ENCODE measurements around the gene EXOC6B.

The EXOC6B gene

DNA sequence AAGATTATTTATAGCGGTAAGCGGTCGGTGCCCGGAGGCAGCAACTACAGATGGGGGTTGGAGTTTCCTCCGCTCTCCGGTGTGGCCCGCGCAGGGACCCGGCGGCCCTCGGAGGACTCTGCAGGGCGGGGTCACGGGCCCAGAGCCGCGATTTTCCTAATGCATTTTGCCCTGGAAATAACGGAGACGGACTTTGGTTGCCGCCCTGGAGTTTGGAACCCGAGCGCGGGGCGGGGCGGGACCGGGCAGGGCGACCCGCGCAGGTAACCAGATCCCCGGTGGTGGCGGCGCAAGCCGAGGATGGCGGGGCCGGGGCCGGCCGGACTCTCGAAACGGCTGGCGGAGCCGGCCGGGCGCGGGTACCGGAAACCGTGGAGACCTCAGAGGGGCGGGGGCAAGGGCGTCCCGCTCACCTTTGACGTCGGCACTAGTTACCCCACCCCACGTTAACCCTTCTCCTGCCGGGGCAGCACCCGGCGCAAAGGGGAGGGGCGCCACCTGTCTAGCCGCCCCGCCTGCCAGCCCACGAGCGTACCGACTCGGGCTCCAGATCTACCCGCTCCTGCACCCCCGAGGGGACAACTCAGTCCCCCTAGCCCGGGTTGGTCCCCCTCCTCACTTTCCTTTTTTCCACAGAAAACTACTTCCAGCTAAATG, 681.1 kb downstream of the EXOC6B start:
- no peak for DNase-seq (ENCODE audit: low read depth)

GRCh38 chr2:72144274-72144631, 681.6 kb downstream of the EXOC6B start:
- no peak for DNase-seq (ENCODE audit: low read depth)

GRCh38 chr2:72143441-72144273, 682.2 kb downstream of the EXOC6B start:
- no peak for DNase-seq (ENCODE audit: low read depth)

- no peak for DNase-seq (ENCODE audit: low read depth)
Measured at GRCh38 chr2:72142570-72143440, 683.0 kb downstream of the EXOC6B start.

GRCh38 chr2:72141881-72142451, 683.9 kb downstream of the EXOC6B start:
- DNase-seq (ENCODE audit: low read depth) = no peak

DNA sequence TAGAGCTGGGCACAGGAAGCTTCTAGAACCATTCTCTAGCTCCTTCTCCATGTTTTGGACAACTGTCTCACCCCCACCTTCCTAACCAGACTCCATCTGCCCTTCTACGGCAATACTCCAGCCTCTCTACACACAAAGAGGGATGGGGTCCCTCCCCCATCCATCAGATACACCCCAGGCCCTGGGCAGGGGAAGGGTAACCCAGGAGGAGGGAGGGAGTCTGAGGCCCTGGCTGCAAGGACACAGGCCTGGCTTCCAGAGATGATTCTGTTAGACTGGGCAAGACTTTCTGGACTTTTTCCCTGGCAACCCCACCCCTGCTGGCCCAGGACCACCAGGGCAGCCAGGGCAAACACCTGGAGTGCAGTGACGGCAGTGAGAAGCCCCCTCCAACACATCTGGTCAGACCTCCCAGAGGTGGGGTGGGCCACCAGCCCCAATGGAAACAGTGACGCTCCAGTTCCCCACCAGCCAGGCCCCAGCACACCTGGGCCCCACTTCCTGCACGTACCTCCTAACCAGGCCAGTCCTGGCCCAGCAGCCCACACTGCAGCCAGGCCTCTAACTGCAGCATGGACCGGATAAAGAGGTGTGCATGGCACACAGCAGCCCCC, 684.7 kb downstream of the EXOC6B start:
- DNase-seq (ENCODE audit: low read depth) = no peak

DNA sequence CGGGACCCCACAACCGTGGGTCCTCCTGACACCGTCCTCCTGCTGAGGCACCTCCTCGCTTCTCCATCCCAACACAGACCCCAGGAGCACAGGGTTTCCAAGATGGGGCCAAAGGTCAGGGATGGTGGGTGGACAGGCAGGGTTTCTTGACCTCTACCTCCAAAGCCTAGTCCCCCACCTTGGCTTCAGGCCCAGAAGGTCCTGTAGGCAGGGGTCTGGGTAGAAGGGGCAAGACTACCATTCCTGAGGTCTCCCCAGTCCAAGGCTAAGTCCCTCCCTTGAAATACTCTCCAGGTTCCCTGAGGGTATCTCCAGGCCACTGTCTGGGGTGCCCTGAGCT, 685.2 kb downstream of the EXOC6B start:
- no peak for DNase-seq (ENCODE audit: low read depth)

- no peak for DNase-seq (ENCODE audit: low read depth)
Measured at GRCh38 chr2:72139874-72140620, 685.8 kb downstream of the EXOC6B start.

DNA sequence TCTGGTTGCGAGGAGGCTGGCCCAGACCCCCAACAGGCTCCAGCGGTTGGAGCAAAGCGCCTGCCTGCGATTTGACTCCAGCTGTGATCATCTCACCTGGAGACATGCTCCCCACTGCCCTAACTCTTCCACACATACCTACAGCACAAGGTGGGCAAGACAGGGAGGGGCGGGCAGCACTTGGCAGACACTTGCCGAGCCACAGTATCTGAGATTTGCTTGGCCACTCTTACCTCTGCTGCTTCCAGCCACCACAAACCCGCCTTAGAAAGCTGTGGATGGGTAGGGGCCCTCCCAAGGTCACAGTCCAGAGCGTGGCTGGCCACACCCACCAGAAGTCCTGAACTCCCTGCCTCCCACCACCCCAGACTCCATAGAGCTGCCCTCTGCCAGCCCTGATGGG, 686.4 kb downstream of the EXOC6B start:
- DNase-seq (ENCODE audit: low read depth) = no peak

GRCh38 chr2:72138921-72139381, 686.9 kb downstream of the EXOC6B start:
- no peak for DNase-seq (ENCODE audit: low read depth)

DNA sequence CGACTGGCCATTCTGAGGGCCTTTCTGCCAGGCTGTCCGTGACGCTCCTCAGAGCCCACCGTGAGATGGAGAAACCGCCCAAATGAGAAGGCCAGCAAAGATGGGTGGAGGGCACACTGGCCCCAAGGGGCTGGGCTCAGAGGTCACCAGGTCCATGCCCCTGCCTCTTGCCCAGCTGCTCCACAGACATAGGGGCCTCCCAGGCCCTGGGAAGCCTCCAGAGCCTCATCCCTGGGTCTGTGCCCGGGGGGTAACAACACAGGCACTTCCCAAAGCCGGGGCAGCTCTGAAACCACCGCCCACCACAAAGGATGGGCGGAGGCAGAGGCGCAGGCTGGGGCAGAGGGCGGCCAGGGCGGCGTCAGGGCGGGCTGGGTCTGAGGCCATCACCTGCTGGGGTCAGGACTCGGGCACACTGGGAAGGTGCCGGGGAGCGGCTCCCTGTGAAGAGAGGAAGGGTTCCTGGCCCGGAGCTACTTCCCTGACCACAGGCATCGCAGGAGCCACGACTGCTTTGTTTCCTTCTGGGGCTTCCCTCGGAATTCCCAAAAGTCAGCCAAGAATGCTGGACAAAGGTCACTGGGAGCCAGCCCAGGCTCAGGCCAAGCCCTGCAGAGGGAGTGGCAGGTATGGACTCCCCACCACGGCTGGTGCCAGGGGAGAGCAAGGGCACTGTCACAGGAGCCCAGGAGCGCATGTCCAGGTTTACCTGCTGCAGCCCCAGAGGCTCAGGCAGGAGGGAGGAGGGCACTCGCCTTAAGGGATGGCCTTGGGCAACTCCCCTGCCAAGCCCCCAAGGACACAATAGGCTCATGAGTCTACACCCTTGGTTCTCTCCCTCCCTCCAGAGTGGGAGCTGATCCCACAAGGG, 687.6 kb downstream of the EXOC6B start:
- no peak for DNase-seq (ENCODE audit: low read depth)

GRCh38 chr2:72137498-72138010, 688.3 kb downstream of the EXOC6B start:
- DNase-seq (ENCODE audit: low read depth) = no peak

GRCh38 chr2:72136933-72137497, 688.8 kb downstream of the EXOC6B start:
- DNase-seq (ENCODE audit: low read depth) = no peak

- no peak for DNase-seq (ENCODE audit: low read depth)
Measured at GRCh38 chr2:72136331-72136730, 689.5 kb downstream of the EXOC6B start.

DNA sequence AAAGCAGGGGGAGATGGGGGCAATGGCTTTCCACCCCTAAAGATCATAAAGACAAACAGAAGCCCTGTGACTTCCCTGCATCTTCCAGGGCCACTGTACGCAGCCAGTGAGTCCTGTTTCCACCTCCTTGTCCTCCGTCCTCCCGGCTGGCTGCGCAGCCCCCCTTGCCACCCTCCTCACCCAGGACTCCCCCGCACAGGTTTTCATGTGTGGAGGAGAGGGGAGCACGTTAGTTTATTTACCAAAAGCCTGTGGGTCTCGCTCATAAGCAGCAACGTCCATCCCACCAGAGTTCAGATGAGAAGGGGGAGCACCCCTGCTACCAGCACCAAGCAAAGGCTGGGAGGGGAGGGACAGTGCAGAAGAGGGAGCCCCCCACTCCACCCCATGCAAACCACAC, 689.9 kb downstream of the EXOC6B start:
- DNase-seq (ENCODE audit: low read depth) = no peak

DNA sequence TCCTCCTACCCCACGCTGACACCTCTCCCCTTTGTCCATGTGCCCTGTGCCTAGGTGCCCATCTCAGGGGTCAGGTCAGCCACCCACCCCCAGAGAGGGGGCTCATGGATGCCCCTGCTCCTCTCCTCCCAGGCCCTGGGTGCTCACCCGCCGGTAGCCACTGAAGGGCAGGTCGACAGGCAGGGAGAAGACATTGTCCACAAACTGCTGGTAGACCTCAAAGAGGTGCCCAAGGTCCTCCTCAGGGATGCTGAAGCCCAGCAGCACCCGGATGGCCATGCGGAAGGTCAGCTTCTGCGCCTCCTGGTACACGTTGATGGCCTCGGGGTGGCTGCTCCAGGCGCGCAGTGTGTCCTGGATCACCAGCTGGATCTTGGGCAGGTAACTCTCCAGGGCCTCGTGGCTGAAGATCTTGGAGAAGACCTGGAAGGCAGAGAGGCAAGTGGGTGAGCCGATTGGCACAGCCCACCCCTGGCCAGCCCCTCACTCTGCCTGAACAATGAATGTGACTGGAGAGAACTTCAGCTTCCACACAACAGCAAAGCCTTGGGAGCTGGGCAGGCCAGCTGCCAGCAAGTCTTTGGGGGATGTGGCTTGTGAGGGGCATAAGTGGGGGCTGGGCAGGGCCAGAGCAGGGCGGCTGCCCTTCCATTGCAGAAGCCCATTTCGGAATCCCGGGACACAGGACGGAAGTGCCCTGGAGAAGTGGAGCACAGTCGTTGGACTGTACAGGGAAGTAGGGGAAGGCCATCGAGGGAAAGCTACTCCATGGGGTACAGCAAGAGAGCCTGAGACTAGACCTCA, 690.6 kb downstream of the EXOC6B start:
- DNase-seq (ENCODE audit: low read depth) = no peak

DNA sequence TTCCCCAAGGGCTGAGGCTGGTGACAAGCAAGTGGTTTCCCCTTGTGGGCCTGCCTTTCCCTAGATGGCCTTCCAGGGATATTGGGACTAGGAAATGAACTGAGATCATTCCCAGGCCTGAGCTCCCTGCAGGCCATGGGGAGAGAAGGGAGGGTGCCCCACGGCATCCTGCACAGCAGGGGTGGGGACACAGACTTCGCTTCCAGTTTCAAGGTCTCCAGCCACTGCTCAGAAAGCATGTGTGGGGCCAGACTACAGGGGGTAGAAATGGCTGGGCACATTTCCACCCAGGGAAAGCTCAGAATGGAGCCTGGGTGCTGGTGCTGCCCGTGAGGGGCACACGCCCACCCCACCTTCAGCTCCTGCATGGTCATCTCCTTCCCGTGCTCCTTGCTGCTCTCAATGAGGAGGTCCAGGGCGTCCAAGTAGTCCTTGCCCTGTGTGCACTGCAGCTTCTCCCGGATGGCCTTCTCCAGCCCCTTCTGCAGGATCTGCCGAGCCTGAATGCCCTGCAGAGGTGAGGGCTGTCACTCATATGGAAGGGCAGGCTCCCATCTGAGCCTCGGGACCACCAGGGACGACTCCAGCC, 691.3 kb downstream of the EXOC6B start:
- DNase-seq (ENCODE audit: low read depth) = no peak

- DNase-seq (ENCODE audit: low read depth) = no peak
Measured at GRCh38 chr2:72133721-72134407, 692.0 kb downstream of the EXOC6B start.

Measured in GM04504 (cell line).